Measurements from ENCODE around the gene SCGB1C1.

SCGB1C1 gene

DNA sequence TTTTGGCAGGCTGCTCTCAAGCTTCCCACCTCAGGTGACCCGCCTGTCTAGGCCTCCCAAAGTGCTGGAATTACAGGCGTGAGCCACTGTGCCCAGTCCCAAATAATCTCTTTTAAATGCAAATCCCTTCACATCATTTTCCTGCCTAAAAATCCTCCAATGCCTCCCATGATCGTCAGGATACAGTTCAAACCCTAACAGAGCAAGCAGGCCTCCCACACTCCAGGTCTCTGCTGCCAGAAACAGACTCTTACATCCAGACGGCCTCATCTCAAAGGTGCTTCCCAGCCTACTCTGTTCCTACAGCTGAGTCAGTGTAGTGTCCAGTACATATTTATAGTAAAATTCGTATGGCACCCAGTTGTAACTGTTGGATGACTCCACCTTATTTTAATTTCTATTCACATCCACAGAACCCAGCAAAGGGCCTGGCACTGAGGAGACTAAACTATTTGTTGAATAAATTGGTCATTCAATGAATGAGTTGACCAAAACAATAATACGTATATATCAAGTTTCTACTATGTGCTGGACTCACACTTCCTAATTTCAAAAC is 35.0 kb downstream of the SCGB1C1 start:
- H3K27me3 ChIP-seq (ENCODE audit: insufficient read depth, poor library complexity, severe bottlenecking) = no peaks in the 10 kb centered on the region
- TF ChIP-seq SPI1 (IDR thresholded peaks at IDR 0.05; ENCODE audit: borderline replicate concordance, low read depth) = no peak
- TF ChIP-seq, protein P1, sequence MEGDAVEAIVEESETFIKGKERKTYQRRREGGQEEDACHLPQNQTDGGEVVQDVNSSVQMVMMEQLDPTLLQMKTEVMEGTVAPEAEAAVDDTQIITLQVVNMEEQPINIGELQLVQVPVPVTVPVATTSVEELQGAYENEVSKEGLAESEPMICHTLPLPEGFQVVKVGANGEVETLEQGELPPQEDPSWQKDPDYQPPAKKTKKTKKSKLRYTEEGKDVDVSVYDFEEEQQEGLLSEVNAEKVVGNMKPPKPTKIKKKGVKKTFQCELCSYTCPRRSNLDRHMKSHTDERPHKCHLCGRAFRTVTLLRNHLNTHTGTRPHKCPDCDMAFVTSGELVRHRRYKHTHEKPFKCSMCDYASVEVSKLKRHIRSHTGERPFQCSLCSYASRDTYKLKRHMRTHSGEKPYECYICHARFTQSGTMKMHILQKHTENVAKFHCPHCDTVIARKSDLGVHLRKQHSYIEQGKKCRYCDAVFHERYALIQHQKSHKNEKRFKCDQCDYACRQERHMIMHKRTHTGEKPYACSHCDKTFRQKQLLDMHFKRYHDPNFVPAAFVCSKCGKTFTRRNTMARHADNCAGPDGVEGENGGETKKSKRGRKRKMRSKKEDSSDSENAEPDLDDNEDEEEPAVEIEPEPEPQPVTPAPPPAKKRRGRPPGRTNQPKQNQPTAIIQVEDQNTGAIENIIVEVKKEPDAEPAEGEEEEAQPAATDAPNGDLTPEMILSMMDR (IDR thresholded peaks at IDR 0.05; ENCODE audit: insufficient read depth, low read length) = no peak
- TF ChIP-seq POLR2AphosphoS5 (IDR thresholded peaks at IDR 0.05; ENCODE audit: low read depth) = no peak
- TF ChIP-seq GABPA (IDR thresholded peaks at IDR 0.05; ENCODE audit: low read depth) = no peak
- no peak for TF ChIP-seq REST (IDR thresholded peaks at IDR 0.05; ENCODE audit: insufficient replicate concordance, low read depth)
- H3K4me3 ChIP-seq (replicated peaks; ENCODE audit: insufficient read depth, low read length) = no peak overlapping the region
- DNase-seq (ENCODE audit: low read depth in 1 of 2, low spot score in 1 of 2) = no peak
- no peak overlapping the region for H3K27ac ChIP-seq (replicated peaks)

DNA sequence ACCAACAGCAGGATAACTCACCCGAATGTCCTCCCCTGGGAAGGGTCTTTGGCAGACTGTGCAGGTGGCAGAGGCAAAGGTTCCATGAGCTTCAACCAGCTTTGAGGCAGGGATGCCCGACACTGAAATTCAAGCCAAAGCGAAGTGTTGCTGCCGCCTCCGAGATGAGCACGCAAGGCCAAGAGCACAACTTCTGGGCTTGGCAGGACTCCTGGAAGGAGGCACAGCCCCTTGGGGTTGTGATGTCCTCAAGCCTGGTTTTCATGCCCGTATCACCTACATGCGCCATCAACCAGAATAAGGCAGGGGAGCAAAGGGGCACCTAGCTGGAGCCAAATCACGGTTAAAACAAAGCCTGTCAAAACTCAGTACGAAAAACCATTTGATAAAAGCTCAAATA is 37.6 kb downstream of the SCGB1C1 start:
- H3K27ac ChIP-seq (replicated peaks) = no peak overlapping the region
- H3K27me3 ChIP-seq (ENCODE audit: insufficient read depth, poor library complexity, severe bottlenecking) = no peaks in the 10 kb centered on the region
- no peak for DNase-seq (ENCODE audit: low read depth in 1 of 2, low spot score in 1 of 2)
- no peak overlapping the region for H3K4me3 ChIP-seq (replicated peaks; ENCODE audit: insufficient read depth, low read length)
- TF ChIP-seq GABPA (IDR thresholded peaks at IDR 0.05; ENCODE audit: low read depth) (no peak), REST (IDR thresholded peaks at IDR 0.05; ENCODE audit: insufficient replicate concordance, low read depth) (no peak), POLR2AphosphoS5 (IDR thresholded peaks at IDR 0.05; ENCODE audit: low read depth) (no peak), SPI1 (IDR thresholded peaks at IDR 0.05; ENCODE audit: borderline replicate concordance, low read depth) (no peak)
- TF ChIP-seq, protein P1 (IDR thresholded peaks at IDR 0.05; ENCODE audit: insufficient read depth, low read length) = no peak

DNA sequence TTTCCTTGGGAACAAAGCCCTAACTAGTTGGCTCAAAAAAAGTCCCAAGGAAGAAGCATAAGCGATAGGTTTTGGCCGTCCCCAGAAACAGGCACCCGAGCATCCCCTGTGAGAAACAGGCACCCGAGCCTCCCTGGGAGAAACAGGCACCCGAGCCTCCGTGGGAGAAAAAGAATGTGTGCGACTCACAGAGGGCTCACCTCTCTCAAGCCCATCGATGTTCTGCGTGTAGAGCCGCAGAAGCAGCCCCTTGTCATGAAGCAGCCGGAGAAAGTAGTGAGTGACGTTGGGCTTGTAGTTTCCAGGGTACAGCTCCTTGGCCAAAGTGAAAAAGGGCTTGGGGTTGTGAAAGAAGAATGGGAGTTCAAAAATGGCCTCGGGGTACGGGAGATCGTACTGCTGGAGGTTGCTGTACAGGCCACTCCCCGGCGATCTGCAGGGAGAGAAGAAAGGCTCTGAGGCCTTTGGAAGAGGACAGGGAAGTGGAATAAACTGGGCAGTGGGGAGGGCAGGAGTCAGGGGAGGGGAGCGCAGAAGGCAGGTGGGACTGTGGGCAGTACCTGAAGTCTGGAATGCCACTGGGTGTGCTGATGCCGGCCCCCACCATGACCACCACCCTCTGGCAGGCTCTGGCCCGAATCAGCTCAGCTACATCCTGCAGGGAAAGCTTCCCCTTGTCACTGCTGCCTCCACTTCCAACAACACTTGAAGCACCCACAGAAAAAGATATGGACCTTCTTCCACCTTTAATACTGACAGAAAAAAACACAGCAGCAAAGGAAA is 40.1 kb downstream of the SCGB1C1 start:
- H3K4me3 ChIP-seq (replicated peaks; ENCODE audit: insufficient read depth, low read length) = no peak overlapping the region
- H3K27me3 ChIP-seq (ENCODE audit: insufficient read depth, poor library complexity, severe bottlenecking) = no peaks in the 10 kb centered on the region
- DNase-seq (ENCODE audit: low read depth in 1 of 2, low spot score in 1 of 2) = no peak
- TF ChIP-seq SPI1 (IDR thresholded peaks at IDR 0.05; ENCODE audit: borderline replicate concordance, low read depth) = no peak
- TF ChIP-seq POLR2AphosphoS5 (IDR thresholded peaks at IDR 0.05; ENCODE audit: low read depth) = no peak
- TF ChIP-seq, protein P1 (IDR thresholded peaks at IDR 0.05; ENCODE audit: insufficient read depth, low read length) = no peak
- no peak for TF ChIP-seq REST (IDR thresholded peaks at IDR 0.05; ENCODE audit: insufficient replicate concordance, low read depth)
- TF ChIP-seq GABPA (IDR thresholded peaks at IDR 0.05; ENCODE audit: low read depth) = no peak
- no peak overlapping the region for H3K27ac ChIP-seq (replicated peaks)

All from HL-60 (cell line).